GM20431 (cell line): Measurements from ENCODE around the gene GADD45GIP1.
"Not testable (repeated sequence)": the region's sequence is repeated elsewhere in the genome, so short reads cannot be mapped to it uniquely, and the experiment has no call there.

Experiments
- in situ Hi-C: fragments of 300-500 bp; cut with MseI, MboI; formaldehyde crosslinking; loops from one replicate; pipeline ENCODE4 v1.15.0; 2020; ENCODE audit warnings: low sequenced_read_pairs; ENCODE audit not compliant: unreplicated experiment

GADD45GIP1 gene

GRCh38 chr19:12967907-12968306 lies 10.9 kb upstream of the GADD45GIP1 start:
- in situ Hi-C loops = no loop called here

GRCh38 chr19:12965812-12966135 lies 8.8 kb upstream of the GADD45GIP1 start:
- in situ Hi-C loops = no loop called here

GRCh38 chr19:12965017-12965811 lies 8.2 kb upstream of the GADD45GIP1 start:
- in situ Hi-C loops = no loop called here

- in situ Hi-C loops = no loop called here
Observed at GRCh38 chr19:12959481-12959880, 2.5 kb upstream of the GADD45GIP1 start.

- in situ Hi-C loops = not testable (repeated sequence)
Observed at GRCh38 chr19:12957389-12957952, 448 bp upstream of the GADD45GIP1 start.

- in situ Hi-C loops = no loop called here
Observed at GRCh38 chr19:12955996-12956395, 1.0 kb downstream of the GADD45GIP1 start.

GRCh38 chr19:12955575-12955974 lies 1.4 kb downstream of the GADD45GIP1 start:
- in situ Hi-C loops = not testable (repeated sequence)

- in situ Hi-C loops = no loop called here
Observed at GRCh38 chr19:12954612-12954962, 2.4 kb downstream of the GADD45GIP1 start.

GRCh38 chr19:12953799-12954611 lies 3.0 kb downstream of the GADD45GIP1 start:
- in situ Hi-C loops = no loop called here

GRCh38 chr19:12953138-12953798 lies 3.8 kb downstream of the GADD45GIP1 start:
- in situ Hi-C loops = no loop called here

GRCh38 chr19:12952488-12953137 lies 4.4 kb downstream of the GADD45GIP1 start:
- in situ Hi-C loops = no loop called here

- in situ Hi-C loops = not testable (repeated sequence)
Observed at GRCh38 chr19:12952050-12952449, 5.0 kb downstream of the GADD45GIP1 start.

- in situ Hi-C loops = no loop called here
Observed at GRCh38 chr19:12949363-12950283, 7.4 kb downstream of the GADD45GIP1 start.

- in situ Hi-C loops = no loop called here
Observed at GRCh38 chr19:12948612-12949362, 8.2 kb downstream of the GADD45GIP1 start.

- in situ Hi-C loops = no loop called here
Observed at GRCh38 chr19:12947702-12948611, 9.1 kb downstream of the GADD45GIP1 start.

- in situ Hi-C loops = no loop called here
Observed at GRCh38 chr19:12946731-12947496, 10.1 kb downstream of the GADD45GIP1 start.
